HEK293 (cell line): Measurements from ENCODE around the gene HCAR3.

Source experiments
- CTCF ChIA-PET: fragments of 350-600 bp; formaldehyde crosslinking; extraction: SDS; loops from one replicate; lab custom pipeline; 2021; ENCODE audit warnings: antibody characterized with exemption; lab: Yijun Ruan, JAX
- POLR2A ChIA-PET: fragments of 300-600 bp; formaldehyde crosslinking; extraction: SDS; loops from one replicate; lab custom pipeline; 2020; ENCODE audit warnings: antibody characterized with exemption, inconsistent platforms; lab: Yijun Ruan, JAX
- H3K27ac ChIP-seq: fragments of 200-500 bp; sonication (Bioruptor generic); 2 replicates; pipeline ENCODE4 v1.5.1; 2014; ENCODE audit warnings: low read depth, low read length, control low read depth, inconsistent platforms; ENCODE audit errors: extremely low read depth
- H3K36me3 ChIP-seq, 2 experiments: fragments of 200-500 bp in 1 of 2; sonication (Bioruptor generic) in 1 of 2; 1 replicate in 1 of 2; 2 replicates in 1 of 2; pipeline ENCODE4 v1.5.1; 2014 to 2017; ENCODE audit warnings: inconsistent platforms in 2 of 2, low read length in 2 of 2; ENCODE audit not compliant: control insufficient read depth in 2 of 2, insufficient read depth in 1 of 2
- H3K4me1 ChIP-seq: fragments of 200-500 bp; sonication (Bioruptor generic); 2 replicates; pipeline ENCODE4 v1.5.1; 2014; ENCODE audit warnings: mild to moderate bottlenecking, low read length, inconsistent platforms; ENCODE audit not compliant: control insufficient read depth, insufficient read depth
- H3K4me3 ChIP-seq: 2 replicates; pipeline ENCODE4 v1.5.1; 2011; ENCODE audit warnings: low read depth, mild to moderate bottlenecking, control low read depth, low read length, moderate library complexity
- H3K9me3 ChIP-seq: fragments of 200-500 bp; sonication (Bioruptor generic); 2 replicates; pipeline ENCODE4 v1.5.1; 2014; ENCODE audit warnings: low read depth, low read length, inconsistent platforms; ENCODE audit not compliant: control insufficient read depth, insufficient read depth
- BCL11A ChIP-seq: fragments of 450-650 bp; formaldehyde crosslinking; IDR thresholded peaks from 2 replicates; pipeline ENCODE4 v1.5.1; 2016; ENCODE audit warnings: low read depth, missing biosample characterization, missing genetic modification characterization
- BCL11B ChIP-seq: fragments of 450-650 bp; formaldehyde crosslinking; IDR thresholded peaks from 2 replicates; pipeline ENCODE4 v1.5.1; 2016; ENCODE audit warnings: low read depth, missing biosample characterization, missing genetic modification characterization
- CTCF ChIP-seq: fragments of 450-650 bp; formaldehyde crosslinking; IDR thresholded peaks from 2 replicates; pipeline ENCODE4 v1.5.1; 2016; ENCODE audit warnings: missing biosample characterization, missing genetic modification characterization
- FEZF1 ChIP-seq: fragments of 450-650 bp; formaldehyde crosslinking; IDR thresholded peaks from 2 replicates; pipeline ENCODE4 v1.5.1; 2016; ENCODE audit warnings: missing biosample characterization, missing genetic modification characterization
- KLF1 ChIP-seq: fragments of 450-650 bp; formaldehyde crosslinking; IDR thresholded peaks from 2 replicates; pipeline ENCODE4 v1.5.1; 2016; ENCODE audit warnings: missing biosample characterization, missing genetic modification characterization
- MZF1 ChIP-seq: fragments of 450-650 bp; formaldehyde crosslinking; IDR thresholded peaks from 2 replicates; pipeline ENCODE4 v1.5.1; 2017; ENCODE audit warnings: missing biosample characterization, missing genetic modification characterization, borderline replicate concordance
- PRDM2 ChIP-seq: fragments of 450-650 bp; formaldehyde crosslinking; IDR thresholded peaks from 2 replicates; pipeline ENCODE4 v1.5.1; 2016; ENCODE audit warnings: missing biosample characterization, missing genetic modification characterization, borderline replicate concordance
- REST ChIP-seq: fragments of 450-650 bp; formaldehyde crosslinking; IDR thresholded peaks from 2 replicates; pipeline ENCODE4 v1.5.1; 2016; ENCODE audit warnings: missing biosample characterization, missing genetic modification characterization
- SALL2 ChIP-seq: fragments of 450-650 bp; formaldehyde crosslinking; IDR thresholded peaks from 2 replicates; pipeline ENCODE4 v1.5.0; 2017; ENCODE audit warnings: missing biosample characterization, mild to moderate bottlenecking, missing genetic modification characterization, borderline replicate concordance
- TCF7L2 ChIP-seq: IDR thresholded peaks from 2 replicates; pipeline ENCODE4 v1.6.1; 2011; ENCODE audit warnings: low read depth, mild to moderate bottlenecking, inconsistent platforms, low read length, moderate library complexity, borderline replicate concordance
- WT1 ChIP-seq: fragments of 450-650 bp; formaldehyde crosslinking; IDR thresholded peaks from 2 replicates; pipeline ENCODE4 v1.5.1; 2016; ENCODE audit warnings: missing biosample characterization, missing genetic modification characterization
- ZBTB48 ChIP-seq: fragments of 450-650 bp; formaldehyde crosslinking; IDR thresholded peaks from 2 replicates; pipeline ENCODE4 v1.5.1; 2016; ENCODE audit warnings: missing biosample characterization, missing genetic modification characterization
- ZNF311 ChIP-seq: fragments of 450-650 bp; formaldehyde crosslinking; IDR thresholded peaks from 2 replicates; pipeline ENCODE4 v1.5.1; 2017; ENCODE audit warnings: missing biosample characterization, missing genetic modification characterization, borderline replicate concordance
- ZNF341 ChIP-seq: fragments of 450-650 bp; formaldehyde crosslinking; IDR thresholded peaks from 2 replicates; pipeline ENCODE4; 2016; ENCODE audit warnings: low read depth, missing biosample characterization, missing genetic modification characterization
- ZNF423 ChIP-seq: fragments of 450-650 bp; formaldehyde crosslinking; IDR thresholded peaks from 2 replicates; pipeline ENCODE4 v1.5.1; 2016; ENCODE audit warnings: missing biosample characterization, missing genetic modification characterization
- ZNF596 ChIP-seq: fragments of 450-650 bp; IDR thresholded peaks from 2 replicates; pipeline ENCODE4 v1.5.0; 2018; ENCODE audit warnings: missing biosample characterization, mild to moderate bottlenecking, missing genetic modification characterization, moderate library complexity
- ZNF600 ChIP-seq: fragments of 450-650 bp; formaldehyde crosslinking; IDR thresholded peaks from 2 replicates; pipeline ENCODE4 v1.5.1; 2016; ENCODE audit warnings: missing biosample characterization, missing genetic modification characterization
- ZNF623 ChIP-seq: fragments of 450-650 bp; formaldehyde crosslinking; IDR thresholded peaks from 2 replicates; pipeline ENCODE4 v1.5.1; 2016; ENCODE audit warnings: missing biosample characterization, missing genetic modification characterization

The HCAR3 gene

GRCh38 chr12:122687086-122687485 is 29.5 kb downstream of the HCAR3 start:
- CTCF ChIA-PET: no interaction called here
- H3K9me3 ChIP-seq: no peaks in the 10 kb centered on the region
- H3K4me1 ChIP-seq: no peaks in the 10 kb centered on the region; the same call in 1 of the 2 replicates
- H3K4me3 ChIP-seq: no peak overlapping the region
- H3K27ac ChIP-seq: no peak overlapping the region
- TF ChIP-seq ZBTB48 (tag by site-specific recombination): no peak
- no peak for TF ChIP-seq SALL2 (tag by site-specific recombination)
- no peak for TF ChIP-seq KLF1 (tag by site-specific recombination)
- no peak for TF ChIP-seq TCF7L2
- no peak for TF ChIP-seq CTCF
- TF ChIP-seq WT1: no peak
- no peak for TF ChIP-seq ZNF341
- TF ChIP-seq ZNF423 (tag by site-specific recombination): no peak
- no peak for TF ChIP-seq BCL11A
- no peak for TF ChIP-seq FEZF1 (tag by site-specific recombination)
- no peak for TF ChIP-seq ZNF596 (tag by site-specific recombination)
- no peak for TF ChIP-seq PRDM2 (tag by site-specific recombination)
- TF ChIP-seq, all 188 proteins: peak for 0
- POLR2A ChIA-PET: no interaction called here
- no peaks in the 10 kb centered on the region for H3K36me3 ChIP-seq

GRCh38 chr12:122686538-122686937 is 30.1 kb downstream of the HCAR3 start:
- TF ChIP-seq MZF1 (peak; percentile 95), ZNF600 (no peak), ZNF311 (tag by site-specific recombination) (no peak), ZNF623 (no peak), BCL11B (tag by site-specific recombination) (no peak), REST (tag by site-specific recombination) (no peak)
- TF ChIP-seq, all 188 proteins: peak for 1
- Histone ChIP-seq H3K4me1 (no peaks in the 10 kb centered on the region; the same call in 1 of the 2 replicates), H3K9me3 (no peaks in the 10 kb centered on the region), H3K4me3 (no peak overlapping the region), H3K27ac (no peak overlapping the region), H3K36me3 (no peaks in the 10 kb centered on the region)
- ChIA-PET POLR2A (no interaction called here), CTCF (interaction anchor here (0.6 kb wide), 1 partner anchor 12 kb away, joined by 4 read pairs; no protein-coding TSS in a partner anchor)
